ENCODE measurements around the gene IFITM2.
"Not testable (repeated sequence)": the region's sequence is repeated elsewhere in the genome, so short reads cannot be mapped to it uniquely, and the experiment has no call there.

Gene IFITM2

DNA sequence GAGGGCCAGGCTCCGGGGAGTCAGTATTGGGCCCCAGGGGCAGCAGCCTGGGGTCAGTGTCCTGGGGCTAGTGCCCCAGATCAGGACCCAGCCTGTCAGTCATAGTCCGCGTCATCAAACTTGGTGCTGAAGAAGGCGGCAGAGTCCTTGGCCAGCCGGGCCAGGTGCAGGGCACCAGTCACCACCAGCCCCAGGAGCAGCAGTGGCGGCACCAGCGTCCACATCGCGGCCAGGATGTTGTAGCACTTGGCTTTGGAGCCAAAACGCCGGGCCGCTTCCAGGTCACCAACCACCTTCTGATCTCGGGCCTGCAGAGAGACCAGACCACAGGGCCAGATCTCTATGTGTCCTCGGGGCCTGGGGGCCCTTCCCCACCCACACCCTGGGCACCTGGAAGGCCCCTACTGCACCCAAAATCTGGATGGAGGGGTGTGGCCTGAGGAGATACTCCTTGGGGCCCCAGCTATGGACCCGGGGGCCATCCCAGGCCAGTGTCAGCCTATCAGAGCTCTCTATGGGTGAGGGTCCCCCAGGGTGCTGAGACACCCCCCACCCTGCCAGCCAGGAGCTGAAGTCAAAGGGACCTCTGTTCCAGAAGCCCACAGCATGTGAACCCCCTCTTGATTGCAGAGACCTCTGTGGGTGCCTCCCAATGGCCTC, 9.1 kb upstream of the IFITM2 start:
- FAIRE-seq = no peak
- DNase-seq (ENCODE audit: insufficient read length, low spot score) = no peak
- TF ChIP-seq SPI1 (IDR thresholded peaks at IDR 0.05; ENCODE audit: low read depth, low read length) (no peak), TAF1 (IDR thresholded peaks at IDR 0.05; ENCODE audit: low read depth, low read length) (no peak), PAX5 (IDR thresholded peaks at IDR 0.05; ENCODE audit: insufficient read depth, low read length, severe bottlenecking) (no peak), POLR2AphosphoS5 (IDR thresholded peaks at IDR 0.05; ENCODE audit: low read depth, low read length) (no peak), POU2F2 (IDR thresholded peaks at IDR 0.05; ENCODE audit: low read depth, low read length) (no peak), POLR2A (IDR thresholded peaks at IDR 0.05; ENCODE audit: low read depth, low read length) (no peak)

DNA sequence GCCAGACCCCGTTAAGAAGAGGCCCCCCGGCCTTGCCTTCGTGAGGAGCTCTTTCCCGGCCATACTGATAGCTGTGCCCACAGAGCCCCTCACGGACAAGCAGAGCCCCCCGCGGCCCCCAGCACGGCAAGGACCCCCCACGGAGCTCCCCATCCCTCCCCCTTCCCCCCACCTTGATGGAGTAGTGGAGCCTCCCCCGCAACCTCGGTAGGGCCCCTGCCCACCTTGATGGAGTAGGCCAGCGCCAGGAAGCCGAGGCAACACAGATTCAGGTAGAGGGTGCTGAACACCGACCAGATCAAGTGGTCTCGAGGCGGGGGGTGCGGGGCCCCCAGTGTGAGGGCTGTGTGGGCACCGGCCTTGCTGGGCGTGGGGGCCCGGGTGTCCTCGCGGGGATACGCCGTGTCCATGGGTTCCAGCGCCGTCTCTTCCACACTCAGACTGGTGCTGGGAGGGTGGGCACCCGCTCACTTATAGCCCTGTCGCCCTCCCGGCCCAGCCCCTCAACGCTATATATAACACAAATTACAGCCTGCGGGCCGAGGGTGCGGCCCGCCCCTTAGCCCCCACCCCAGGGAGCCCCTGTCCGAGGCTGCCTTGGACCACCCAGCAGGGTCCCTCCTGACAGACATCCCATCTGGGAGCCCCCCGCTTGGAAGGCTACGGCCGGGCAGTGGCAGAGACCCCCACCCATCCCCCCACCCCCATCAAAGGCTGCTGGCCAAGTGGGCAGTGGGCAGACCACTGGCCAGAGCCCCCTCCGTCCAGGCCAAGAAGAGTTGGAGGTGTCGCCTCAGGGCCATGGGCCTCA, 8.3 kb upstream of the IFITM2 start, which contains the start of gene IFITM5:
Gene IFITM5 (minus strand): TSS at position 446 of the 811 bp plus-strand sequence. CDS start 36 bp downstream, at position 410.
- TF ChIP-seq POU2F2 (IDR thresholded peaks at IDR 0.05; ENCODE audit: low read depth, low read length) (no peak), TAF1 (IDR thresholded peaks at IDR 0.05; ENCODE audit: low read depth, low read length) (no peak), POLR2AphosphoS5 (IDR thresholded peaks at IDR 0.05; ENCODE audit: low read depth, low read length) (no peak), SPI1 (IDR thresholded peaks at IDR 0.05; ENCODE audit: low read depth, low read length) (no peak), PAX5 (IDR thresholded peaks at IDR 0.05; ENCODE audit: insufficient read depth, low read length, severe bottlenecking) (no peak), POLR2A (IDR thresholded peaks at IDR 0.05; ENCODE audit: low read depth, low read length) (no peak)
- FAIRE-seq = no peak
- no peak for DNase-seq (ENCODE audit: insufficient read length, low spot score)

DNA sequence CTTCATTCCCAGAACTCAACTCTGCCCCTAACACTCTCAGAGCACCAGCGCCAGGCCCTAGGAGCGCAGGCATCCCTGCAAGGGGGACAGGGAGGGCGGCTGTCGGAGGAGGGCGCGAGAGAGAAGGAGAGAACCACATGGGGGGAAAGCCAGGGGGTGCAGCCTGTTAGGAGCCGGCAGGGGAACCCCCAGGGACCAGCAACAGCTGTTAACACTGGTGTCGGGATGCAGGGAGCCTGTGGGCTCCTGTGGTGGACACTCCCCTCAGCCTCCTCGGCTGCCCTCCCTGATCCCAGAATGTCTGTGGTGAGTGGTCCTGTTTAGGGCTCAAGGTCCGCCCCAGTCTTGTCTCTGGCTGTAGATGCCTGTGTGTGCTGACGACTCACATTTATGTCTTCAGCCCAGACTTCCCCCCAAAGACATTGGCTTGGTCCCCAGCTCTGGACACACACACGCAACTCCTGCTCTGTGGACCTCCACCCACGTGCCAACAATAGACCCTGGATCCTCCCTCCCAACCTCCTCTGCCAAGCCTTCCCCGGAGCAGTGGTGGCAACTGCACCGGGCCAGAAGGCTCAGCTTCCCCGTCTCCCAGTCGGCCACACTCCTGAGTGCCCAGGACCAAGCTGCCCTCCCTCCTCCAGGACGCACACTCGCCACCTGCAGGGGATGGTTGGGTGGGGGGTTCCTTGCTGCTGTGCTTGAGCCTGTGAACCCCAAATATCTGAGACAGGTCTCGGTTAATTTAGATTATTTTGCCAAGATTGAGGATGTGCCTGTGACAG, 7.5 kb upstream of the IFITM2 start:
- TF ChIP-seq POLR2AphosphoS5 (IDR thresholded peaks at IDR 0.05; ENCODE audit: low read depth, low read length) (no peak), SPI1 (IDR thresholded peaks at IDR 0.05; ENCODE audit: low read depth, low read length) (no peak), POLR2A (IDR thresholded peaks at IDR 0.05; ENCODE audit: low read depth, low read length) (no peak), POU2F2 (IDR thresholded peaks at IDR 0.05; ENCODE audit: low read depth, low read length) (no peak), PAX5 (IDR thresholded peaks at IDR 0.05; ENCODE audit: insufficient read depth, low read length, severe bottlenecking) (no peak), TAF1 (IDR thresholded peaks at IDR 0.05; ENCODE audit: low read depth, low read length) (no peak)
- no peak for DNase-seq (ENCODE audit: insufficient read length, low spot score)
- FAIRE-seq = peak; percentile 9

DNA sequence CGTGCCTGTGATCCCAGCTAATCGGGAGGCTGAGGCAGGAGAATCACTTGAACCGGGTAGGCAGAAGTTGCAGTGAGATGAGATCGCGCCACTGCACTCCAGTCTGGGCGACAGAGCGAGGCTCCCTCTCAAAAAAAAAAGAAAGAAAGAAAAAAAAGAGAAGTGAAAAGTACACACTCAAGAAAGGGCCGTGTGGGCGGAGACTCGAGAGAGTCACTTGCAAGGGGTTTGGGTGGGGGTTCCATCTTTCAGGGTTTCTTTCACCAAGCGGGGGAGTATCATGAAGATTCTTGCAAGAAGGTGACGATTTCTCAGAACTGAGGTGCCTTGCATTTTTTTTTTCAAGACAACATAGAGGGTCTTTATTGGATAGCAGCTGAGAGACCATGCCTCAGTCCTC, 4.3 kb upstream of the IFITM2 start:
- DNase-seq (ENCODE audit: insufficient read length, low spot score) = no peak

DNA sequence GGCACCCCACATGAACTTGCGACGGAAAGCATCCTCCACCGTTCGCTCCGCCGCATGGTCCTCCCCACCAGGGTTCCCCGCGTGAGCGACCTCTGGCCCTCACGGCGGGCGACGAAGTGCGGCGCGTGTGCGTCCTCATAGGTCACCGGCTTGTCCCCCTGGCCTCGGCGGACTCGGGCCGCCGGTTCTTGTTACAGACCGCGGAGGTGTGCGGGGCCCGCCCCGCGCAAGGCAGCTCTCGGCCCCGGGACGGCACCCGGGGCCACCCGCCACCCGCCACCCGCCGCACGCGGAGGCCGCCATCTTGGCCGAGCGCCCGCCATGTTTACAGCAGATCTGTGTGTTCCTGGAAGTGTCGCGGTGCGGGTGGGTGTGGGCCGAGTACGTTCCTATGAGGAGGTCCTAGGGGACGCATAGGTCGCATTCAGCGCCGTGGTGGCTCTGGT, 3.5 kb upstream of the IFITM2 start:
- no peak for TF ChIP-seq POU2F2 (IDR thresholded peaks at IDR 0.05; ENCODE audit: low read depth, low read length)
- TF ChIP-seq POLR2A (IDR thresholded peaks at IDR 0.05; ENCODE audit: low read depth, low read length) = no peak
- TF ChIP-seq PAX5 (IDR thresholded peaks at IDR 0.05; ENCODE audit: insufficient read depth, low read length, severe bottlenecking) = no peak
- TF ChIP-seq TAF1 (IDR thresholded peaks at IDR 0.05; ENCODE audit: low read depth, low read length) = no peak
- TF ChIP-seq POLR2AphosphoS5 (IDR thresholded peaks at IDR 0.05; ENCODE audit: low read depth, low read length) = no peak
- TF ChIP-seq SPI1 (IDR thresholded peaks at IDR 0.05; ENCODE audit: low read depth, low read length) = no peak
- no peak for FAIRE-seq
- no peak for DNase-seq (ENCODE audit: insufficient read length, low spot score)

More for the DNA sequence above, 4.3 kb upstream of the IFITM2 start:
- no peak for FAIRE-seq
- TF ChIP-seq SPI1 (IDR thresholded peaks at IDR 0.05; ENCODE audit: low read depth, low read length) = peak; percentile 92
- TF ChIP-seq TAF1 (IDR thresholded peaks at IDR 0.05; ENCODE audit: low read depth, low read length) = no peak

DNA sequence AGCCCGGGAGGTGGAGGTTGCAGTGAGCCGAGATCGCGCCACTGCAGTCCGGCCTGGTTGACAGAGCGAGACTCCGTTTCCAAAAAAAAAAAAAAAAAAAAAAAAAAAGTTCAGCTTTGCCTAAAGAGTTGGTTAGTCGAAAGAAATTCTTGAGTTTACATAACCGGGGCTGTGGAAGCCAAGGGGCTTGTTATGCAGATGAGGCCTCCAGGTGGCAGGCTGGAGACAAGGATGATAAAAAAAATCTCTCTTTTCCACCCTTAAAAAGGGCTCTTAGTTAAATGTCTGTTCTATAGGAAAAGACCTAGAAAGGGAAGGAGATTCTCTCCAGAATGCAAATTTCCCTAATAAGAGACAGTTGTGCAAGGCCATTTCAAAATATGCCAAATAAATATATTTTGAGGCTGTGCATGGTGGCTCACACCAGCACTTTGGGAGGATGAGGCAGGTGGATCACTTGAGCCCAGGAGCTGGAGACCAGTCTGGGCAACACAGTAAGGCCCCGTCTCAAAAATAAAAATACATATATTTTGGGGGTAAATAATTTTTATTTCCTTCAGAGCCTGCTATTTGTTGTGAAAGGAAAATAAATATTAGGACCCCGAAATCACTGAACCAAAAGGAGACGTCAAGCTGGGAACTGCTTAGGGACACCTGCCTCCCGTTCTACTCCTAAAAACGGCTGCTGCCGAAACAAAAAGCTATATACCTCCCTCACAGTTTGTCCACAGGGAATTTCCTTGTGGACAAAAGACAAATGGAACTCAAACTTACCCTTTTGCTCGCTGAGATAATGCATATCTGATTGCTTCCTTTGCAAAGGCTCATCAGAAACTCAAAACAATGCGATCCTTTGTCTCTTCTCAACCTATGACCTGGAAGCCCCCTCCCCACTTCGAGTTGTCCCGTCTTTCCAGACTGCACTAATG, 2.4 kb upstream of the IFITM2 start:
- TF ChIP-seq SPI1 (IDR thresholded peaks at IDR 0.05; ENCODE audit: low read depth, low read length) (no peak), PAX5 (IDR thresholded peaks at IDR 0.05; ENCODE audit: insufficient read depth, low read length, severe bottlenecking) (no peak), POU2F2 (IDR thresholded peaks at IDR 0.05; ENCODE audit: low read depth, low read length) (no peak), POLR2AphosphoS5 (IDR thresholded peaks at IDR 0.05; ENCODE audit: low read depth, low read length) (no peak), TAF1 (IDR thresholded peaks at IDR 0.05; ENCODE audit: low read depth, low read length) (no peak), POLR2A (IDR thresholded peaks at IDR 0.05; ENCODE audit: low read depth, low read length) (no peak)
- no peak for FAIRE-seq
- DNase-seq (ENCODE audit: insufficient read length, low spot score) = no peak

DNA sequence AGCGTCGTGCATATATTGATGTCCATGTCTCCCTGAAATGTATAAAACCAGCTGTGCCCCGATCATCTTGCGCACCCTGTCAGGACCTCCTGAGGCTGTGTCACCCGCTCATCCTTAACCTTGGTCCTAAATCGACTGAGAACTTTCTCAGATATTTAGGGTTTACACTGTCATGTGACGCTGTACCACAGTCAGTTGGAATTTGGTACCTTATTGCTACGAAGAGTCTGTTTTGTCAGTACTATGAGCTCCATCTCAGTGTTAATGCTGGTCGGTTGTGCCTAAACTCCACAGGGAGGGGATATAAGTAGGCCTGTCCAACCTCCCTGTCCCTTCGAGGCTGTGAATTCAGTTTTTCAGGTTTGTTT, 1.8 kb upstream of the IFITM2 start:
- TF ChIP-seq POU2F2 (IDR thresholded peaks at IDR 0.05; ENCODE audit: low read depth, low read length) = no peak
- no peak for TF ChIP-seq TAF1 (IDR thresholded peaks at IDR 0.05; ENCODE audit: low read depth, low read length)
- TF ChIP-seq POLR2AphosphoS5 (IDR thresholded peaks at IDR 0.05; ENCODE audit: low read depth, low read length) = no peak
- TF ChIP-seq SPI1 (IDR thresholded peaks at IDR 0.05; ENCODE audit: low read depth, low read length) = no peak
- no peak for TF ChIP-seq PAX5 (IDR thresholded peaks at IDR 0.05; ENCODE audit: insufficient read depth, low read length, severe bottlenecking)
- TF ChIP-seq POLR2A (IDR thresholded peaks at IDR 0.05; ENCODE audit: low read depth, low read length) = no peak
- DNase-seq (ENCODE audit: insufficient read length, low spot score) (no peak), FAIRE-seq (no peak)

DNA sequence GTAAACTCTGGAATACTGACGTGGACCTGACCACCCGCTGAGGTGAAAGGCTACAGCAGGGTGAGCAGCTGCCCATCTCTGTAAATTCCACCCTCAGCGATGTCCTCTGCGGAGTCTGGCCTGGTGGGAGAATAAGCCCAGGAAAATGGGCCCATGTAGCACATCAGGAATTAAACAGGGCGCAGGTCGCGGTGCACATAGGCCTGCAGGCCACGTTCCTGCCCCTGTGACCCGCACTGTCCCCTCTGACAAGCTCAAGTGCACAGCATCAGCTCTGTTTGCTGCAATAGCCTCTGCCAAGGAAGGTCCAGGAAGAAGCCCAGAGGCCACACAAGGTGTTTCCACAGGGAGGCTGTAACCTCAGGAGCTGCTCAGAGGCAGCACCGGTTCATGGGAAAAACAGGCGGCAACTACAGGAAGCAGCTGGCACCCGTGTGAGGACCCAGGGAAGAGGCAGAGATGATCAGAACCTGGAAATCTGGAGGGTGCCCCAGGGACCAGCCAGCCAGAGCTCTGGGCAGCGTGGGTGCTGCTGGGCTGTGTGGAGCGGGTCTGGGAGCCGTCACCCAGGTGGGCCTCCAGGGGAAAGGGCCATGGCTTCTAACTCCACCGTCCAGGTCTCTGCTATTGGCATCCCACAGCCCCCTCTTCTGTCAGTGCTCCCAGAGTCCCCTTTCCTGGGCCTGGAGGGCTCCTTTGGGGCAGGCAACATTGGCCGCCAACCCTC, 808 bp upstream of the IFITM2 start:
- TF ChIP-seq TAF1 (IDR thresholded peaks at IDR 0.05; ENCODE audit: low read depth, low read length) (no peak), SPI1 (IDR thresholded peaks at IDR 0.05; ENCODE audit: low read depth, low read length) (no peak), POLR2AphosphoS5 (IDR thresholded peaks at IDR 0.05; ENCODE audit: low read depth, low read length) (no peak), POU2F2 (IDR thresholded peaks at IDR 0.05; ENCODE audit: low read depth, low read length) (no peak), POLR2A (IDR thresholded peaks at IDR 0.05; ENCODE audit: low read depth, low read length) (no peak), PAX5 (IDR thresholded peaks at IDR 0.05; ENCODE audit: insufficient read depth, low read length, severe bottlenecking) (no peak)
- DNase-seq (ENCODE audit: insufficient read length, low spot score) = no peak
- FAIRE-seq = no peak

DNA sequence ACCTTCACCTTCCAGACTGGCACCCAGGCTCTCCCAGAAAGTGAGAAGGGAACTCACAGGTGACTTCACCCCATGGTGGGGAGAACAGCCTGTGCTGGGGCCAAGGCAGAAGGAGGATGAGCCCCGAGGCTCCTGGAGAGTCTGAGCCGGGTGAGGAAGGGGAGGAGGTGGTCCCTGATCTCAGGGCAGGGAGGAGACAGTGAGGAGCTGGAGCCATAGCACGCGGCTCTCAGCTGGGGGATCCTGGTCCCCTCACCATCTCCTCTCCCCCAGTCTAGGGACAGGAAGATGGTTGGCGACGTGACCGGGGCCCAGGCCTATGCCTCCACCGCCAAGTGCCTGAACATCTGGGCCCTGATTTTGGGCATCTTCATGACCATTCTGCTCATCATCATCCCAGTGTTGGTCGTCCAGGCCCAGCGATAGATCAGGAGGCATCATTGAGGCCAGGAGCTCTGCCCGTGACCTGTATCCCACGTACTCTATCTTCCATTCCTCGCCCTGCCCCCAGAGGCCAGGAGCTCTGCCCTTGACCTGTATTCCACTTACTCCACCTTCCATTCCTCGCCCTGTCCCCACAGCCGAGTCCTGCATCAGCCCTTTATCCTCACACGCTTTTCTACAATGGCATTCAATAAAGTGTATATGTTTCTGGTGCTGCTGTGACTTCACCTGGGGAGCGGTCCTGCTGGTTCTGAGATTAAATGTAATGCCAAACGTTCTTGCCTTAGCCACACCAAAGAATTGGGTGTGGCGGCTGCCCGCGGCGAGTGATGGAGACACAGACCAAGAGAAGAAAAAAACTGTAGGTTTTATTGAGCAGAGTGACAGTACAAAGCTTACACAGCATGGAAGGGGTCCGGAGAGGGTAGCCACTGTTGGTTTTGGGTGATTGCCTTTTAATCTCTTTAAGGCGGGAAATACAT, 1.4 kb downstream of the IFITM2 start:
- FAIRE-seq; DNase-seq (ENCODE audit: insufficient read length, low spot score): not testable (repeated sequence)

DNA sequence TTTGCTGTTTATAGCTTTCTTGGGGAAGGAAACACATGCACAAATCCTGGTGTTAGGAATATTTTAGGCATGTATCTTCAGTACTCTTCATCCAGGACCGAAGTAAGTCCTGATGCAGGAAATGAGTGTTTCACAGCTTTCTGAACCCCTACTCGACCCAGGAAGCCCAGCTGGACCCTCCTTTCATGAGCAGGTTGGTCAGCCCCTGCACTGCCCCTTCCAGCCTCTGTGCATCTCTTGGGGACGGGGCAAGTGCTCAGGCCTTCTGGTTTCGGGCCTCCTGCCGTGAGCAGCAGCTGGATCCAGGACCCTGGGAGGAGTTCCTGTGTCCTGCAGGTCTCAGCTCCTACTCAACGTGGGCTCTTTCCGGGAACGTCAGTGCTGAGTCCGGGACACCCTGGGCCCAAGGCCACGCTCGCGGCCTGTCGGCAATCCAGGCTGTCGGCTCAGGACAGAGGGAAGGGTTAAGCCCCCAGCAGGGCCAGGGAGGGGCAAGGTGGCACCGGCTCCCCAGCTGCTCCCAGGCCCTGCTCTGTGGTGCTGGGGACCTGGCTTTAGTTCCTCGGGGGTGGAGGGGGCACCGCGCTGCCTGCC, 2.5 kb downstream of the IFITM2 start:
- not testable (repeated sequence) for DNase-seq (ENCODE audit: insufficient read length, low spot score)

More for the DNA sequence above, 2.5 kb downstream of the IFITM2 start:
- peak; percentile 76 for FAIRE-seq

Measured in GM12891 (cell line).